Naive thymus-derived CD8-positive, alpha-beta T cell (primary cell): ENCODE measurements around the gene THEM5. TPM values are rescaled to one million over a fixed set of nuclear protein-coding genes. Genes with fewer than 3 reads are reported as not detected.
"Not testable (repeated sequence)": the region's sequence is repeated elsewhere in the genome, so short reads cannot be mapped to it uniquely, and the experiment has no call there.

Experiments
- ATAC-seq, 2 donors: fragments of 150-1000 bp; cut with Tn5 transposase in 1 of 2; sonication (Bioruptor Pico), chemical (Tn5 transposase) in 1 of 2; 1 replicate in 1 of 2; 2 replicates in 1 of 2; pipeline ENCODE4 v1.10.0; 2021; ENCODE audit warnings: mild to moderate bottlenecking in 2 of 2, moderate library complexity in 2 of 2
- POLR2A ChIA-PET: fragments of 350-600 bp; sonication (Branson Sonifier 250); formaldehyde crosslinking; loops from one replicate; lab custom pipeline; 2021; ENCODE audit warnings: antibody characterized with exemption; lab: Charles Lee
- DNase-seq, 10 donors: peaks; one replicate each; pipeline versions ENCODE4 v3.0.0 to v3.0.0-alpha.2; 2020 to 2022
- H3K27ac Mint-ChIP-seq, 10 donors: one replicate each; pipeline ENCODE4 v1.8.0; 2020 to 2022; ENCODE audit warnings: mild to moderate bottlenecking in 10 of 10, mixed read lengths in 10 of 10, moderate library complexity in 4 of 10, inconsistent platforms in 1 of 10
- H3K27me3 Mint-ChIP-seq, 5 donors: one replicate each; pipeline ENCODE4 v1.8.0; 2021 to 2022; ENCODE audit warnings: mixed read lengths in 5 of 5
- H3K36me3 Mint-ChIP-seq, 3 donors: one replicate each; pipeline ENCODE4 v1.8.0; 2020 to 2022; ENCODE audit warnings: mixed read lengths in 3 of 3, mild to moderate bottlenecking in 2 of 3, inconsistent platforms in 1 of 3
- H3K4me1 Mint-ChIP-seq, 4 donors: one replicate each; pipeline ENCODE4 v1.8.0; 2021 to 2022; ENCODE audit warnings: mixed read lengths in 4 of 4
- H3K4me3 Mint-ChIP-seq, 10 donors: one replicate each; pipeline ENCODE4 v1.8.0; 2020 to 2022; ENCODE audit warnings: mild to moderate bottlenecking in 10 of 10, mixed read lengths in 10 of 10, moderate library complexity in 6 of 10, inconsistent platforms in 1 of 10
- H3K9me3 Mint-ChIP-seq, 9 donors: one replicate each; pipeline ENCODE4 v1.8.0; 2020 to 2022; ENCODE audit warnings: mixed read lengths in 9 of 9, mild to moderate bottlenecking in 3 of 9, inconsistent platforms in 1 of 9, moderate library complexity in 1 of 9
- polyA plus RNA-seq, 3 donors: library from polyadenylated mRNA; unstranded; fragments of 300-500 nt; fragmentation: Illumina TruSeq; gene quantifications; one replicate each; pipeline ENCODE4 v1.2.3, GENCODE V29; 2021
- total RNA-seq, 8 experiments: library from RNA in 2 of 8; stranded (reverse) in 2 of 8; gene quantifications; one replicate each; pipeline ENCODE4 v1.2.3 and lab custom pipeline; 2021 to 2026

The THEM5 gene
- total and polyA plus RNA-seq, 5 experiments from 2014 or later, result not detected

DNA sequence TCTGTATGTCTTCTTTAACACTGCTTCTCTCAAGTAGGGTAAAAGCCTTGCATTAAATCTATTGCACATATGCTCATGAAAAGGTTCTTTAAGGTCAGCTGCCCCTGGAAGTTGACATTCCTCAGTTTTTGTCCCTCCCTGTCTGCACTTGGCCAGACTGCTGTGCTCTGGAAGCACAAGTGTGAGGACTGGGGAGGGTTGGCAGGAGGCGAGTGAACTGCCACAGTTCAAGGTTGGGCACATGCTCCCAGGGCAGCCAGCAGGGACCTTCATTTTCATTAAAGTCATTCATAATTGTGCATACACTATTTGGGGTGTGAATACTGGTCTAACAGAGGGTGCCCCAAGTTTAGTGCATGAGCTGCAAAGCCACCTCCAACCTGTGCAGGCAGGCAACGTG lies 10.9 kb upstream of the THEM5 start:
- POLR2A ChIA-PET, result interaction anchor here (0.6 to 1.9 kb wide), 2 partner anchors 34 to 40 kb away, joined by 4 to 5 read pairs; no protein-coding TSS in a partner anchor
- Mint-ChIP-seq H3K36me3 (no peaks in the 10 kb centered on the region), H3K4me1 (peaks cover 0 to 12% (median 6%) of the 10 kb centered on the region in 4 donors), H3K4me3 (no peak overlapping the region), H3K27ac (no peak overlapping the region), H3K27me3 (peaks cover 0 to 2% (median 1%) of the 10 kb centered on the region in 5 donors), H3K9me3 (no peaks in the 10 kb centered on the region)
- ATAC-seq (no peak), DNase-seq (no peak)

DNA sequence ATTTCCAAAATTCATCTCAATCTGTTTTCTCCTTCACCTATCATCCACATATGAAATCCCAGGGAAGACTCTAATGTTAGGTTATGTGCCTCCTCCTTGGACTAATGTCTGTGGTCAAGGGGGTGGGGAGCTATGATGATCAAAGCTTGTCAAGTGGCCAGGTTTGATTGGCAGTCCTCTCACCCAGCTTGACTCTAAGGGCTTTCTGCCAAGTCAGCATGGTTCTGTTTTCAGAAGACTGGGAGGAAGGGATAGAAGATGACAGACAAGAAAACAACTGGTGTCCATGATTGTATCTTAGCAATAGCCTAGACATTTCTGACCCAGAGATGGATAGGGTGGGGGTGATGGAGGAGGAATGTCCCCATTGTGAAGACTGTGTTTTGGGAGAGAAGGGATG lies 9.1 kb upstream of the THEM5 start:
- ATAC-seq, result no peak
- Mint-ChIP-seq H3K27me3 (peaks cover 0 to 4% (median 1%) of the 10 kb centered on the region in 5 donors), H3K9me3 (no peaks in the 10 kb centered on the region), H3K36me3 (no peaks in the 10 kb centered on the region), H3K4me1 (peaks cover 0 to 5% (median 1%) of the 10 kb centered on the region in 4 donors), H3K27ac (no peak overlapping the region), H3K4me3 (no peak overlapping the region)
- DNase-seq, result no peak
- POLR2A ChIA-PET, result no interaction called here

DNA sequence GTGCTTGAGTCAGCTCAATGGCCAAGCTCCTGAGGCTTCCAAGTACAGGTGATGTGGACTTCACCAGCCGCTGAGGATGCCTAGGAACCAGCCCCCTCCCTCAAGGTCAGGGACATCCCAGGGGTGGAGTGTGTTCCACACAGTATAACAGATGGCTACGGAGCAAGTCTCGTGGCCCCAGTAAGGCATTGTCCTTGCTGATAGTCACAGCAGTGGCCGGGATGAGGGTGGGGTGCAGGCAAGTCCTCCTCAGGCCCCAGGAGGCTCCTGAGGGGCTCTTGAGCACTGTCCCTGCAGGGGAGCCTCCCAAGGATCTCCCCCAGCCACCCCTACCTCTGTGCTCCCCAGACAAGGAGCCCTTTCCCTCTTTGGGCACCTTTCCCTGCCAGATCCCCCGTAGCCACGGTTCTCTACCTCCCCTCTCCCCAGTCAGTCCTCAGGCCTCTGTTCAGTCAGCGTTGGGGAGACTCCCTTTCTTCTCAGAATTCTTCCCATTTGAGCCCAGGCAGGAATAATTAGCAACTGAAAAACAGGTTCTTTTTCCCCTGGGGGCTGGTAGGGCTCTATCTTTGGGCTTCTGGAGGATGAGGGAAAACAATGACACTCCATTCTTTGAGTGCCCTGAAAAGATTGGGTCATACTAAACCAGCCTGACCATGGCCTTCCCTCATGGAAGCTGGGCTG lies 7.1 kb upstream of the THEM5 start:
- no peak overlapping the region for H3K4me3 Mint-ChIP-seq
- H3K27me3 Mint-ChIP-seq, result peaks cover 0 to 4% (median 1%) of the 10 kb centered on the region in 5 donors
- H3K4me1 Mint-ChIP-seq, result peaks cover 0 to 9% (median 0%) of the 10 kb centered on the region in 4 donors
- peak overlapping the region in 1 of 10 donors; percentile 69 for H3K27ac Mint-ChIP-seq
- POLR2A ChIA-PET, result interaction anchor here (0.5 kb wide), 1 partner anchor 1288 kb away, joined by 6 read pairs; no protein-coding TSS in a partner anchor
- DNase-seq (no peak), ATAC-seq (no peak)
- H3K36me3 Mint-ChIP-seq, result no peaks in the 10 kb centered on the region
- no peaks in the 10 kb centered on the region for H3K9me3 Mint-ChIP-seq

DNA sequence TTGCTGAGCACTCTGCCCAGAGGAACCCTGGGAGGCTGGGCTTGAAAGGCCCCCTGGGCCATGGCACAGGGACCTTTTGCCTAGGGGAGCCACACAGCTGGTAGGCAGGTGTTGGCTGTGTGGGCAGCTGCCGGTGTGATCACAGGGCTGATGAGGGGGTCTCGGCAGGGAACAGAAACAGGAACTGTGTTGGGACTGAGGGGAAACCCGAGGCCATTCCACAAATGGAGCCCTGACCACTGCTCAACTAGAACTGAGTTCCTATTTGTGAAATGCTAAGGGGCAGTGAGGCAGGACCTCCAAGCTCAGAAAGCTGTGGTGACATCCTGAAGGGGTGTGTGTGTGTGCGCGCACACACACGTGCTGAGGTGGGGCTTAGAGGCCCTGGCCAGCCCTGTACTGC lies 6.4 kb upstream of the THEM5 start:
- DNase-seq, result no peak
- POLR2A ChIA-PET, result no interaction called here
- H3K27me3 Mint-ChIP-seq, result peaks cover 0 to 4% (median 1%) of the 10 kb centered on the region in 5 donors
- H3K9me3 Mint-ChIP-seq, result no peaks in the 10 kb centered on the region
- no peak overlapping the region for H3K4me3 Mint-ChIP-seq
- H3K4me1 Mint-ChIP-seq, result peaks cover 0 to 6% (median 0%) of the 10 kb centered on the region in 4 donors
- H3K27ac Mint-ChIP-seq, result no peak overlapping the region
- no peaks in the 10 kb centered on the region for H3K36me3 Mint-ChIP-seq
- no peak for ATAC-seq

DNA sequence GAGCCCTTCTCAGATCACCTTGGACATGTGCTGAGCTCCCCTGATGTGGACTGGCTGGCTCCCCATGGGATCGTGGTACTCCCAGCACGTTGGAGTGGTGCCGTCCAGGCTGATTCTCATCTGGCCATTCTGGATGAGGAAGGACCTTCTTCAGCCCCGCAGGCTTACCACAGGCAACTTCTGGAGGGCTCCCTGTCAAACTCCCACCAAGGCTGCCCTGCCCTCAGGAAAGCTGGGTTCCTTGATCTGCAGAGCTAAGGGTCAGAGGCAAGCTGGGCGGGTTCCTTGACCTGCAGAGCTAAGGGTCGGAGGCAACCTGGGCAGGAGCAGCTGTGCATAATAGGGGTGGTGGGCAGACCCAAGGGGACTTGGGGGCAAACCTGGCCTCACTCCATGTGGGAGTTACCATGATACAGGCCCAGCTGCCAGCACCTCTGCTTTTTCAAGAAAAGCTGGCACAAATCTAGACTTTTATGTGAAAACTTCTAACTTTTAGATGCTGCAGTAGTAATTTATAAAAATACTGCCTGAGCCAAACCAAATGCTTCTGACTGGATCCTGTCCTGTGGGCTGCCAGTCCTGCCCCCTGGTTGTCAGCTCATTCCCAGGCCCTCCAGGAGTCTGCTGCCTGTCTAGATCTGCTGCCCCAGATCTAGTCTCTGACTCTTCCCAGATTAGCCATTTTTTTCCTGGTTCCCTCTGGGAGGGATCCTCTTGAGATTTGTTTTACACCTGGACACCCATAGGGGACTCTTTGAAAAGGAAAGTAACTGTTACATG lies 5.6 kb upstream of the THEM5 start:
- DNase-seq, result no peak
- ATAC-seq, result no peak
- H3K4me3 Mint-ChIP-seq, result no peak overlapping the region
- H3K36me3 Mint-ChIP-seq, result no peaks in the 10 kb centered on the region
- H3K4me1 Mint-ChIP-seq, result peaks cover 0 to 6% (median 0%) of the 10 kb centered on the region in 4 donors
- no peak overlapping the region for H3K27ac Mint-ChIP-seq
- H3K27me3 Mint-ChIP-seq, result peaks cover 0 to 4% (median 1%) of the 10 kb centered on the region in 5 donors
- POLR2A ChIA-PET, result no interaction called here
- H3K9me3 Mint-ChIP-seq, result no peaks in the 10 kb centered on the region

DNA sequence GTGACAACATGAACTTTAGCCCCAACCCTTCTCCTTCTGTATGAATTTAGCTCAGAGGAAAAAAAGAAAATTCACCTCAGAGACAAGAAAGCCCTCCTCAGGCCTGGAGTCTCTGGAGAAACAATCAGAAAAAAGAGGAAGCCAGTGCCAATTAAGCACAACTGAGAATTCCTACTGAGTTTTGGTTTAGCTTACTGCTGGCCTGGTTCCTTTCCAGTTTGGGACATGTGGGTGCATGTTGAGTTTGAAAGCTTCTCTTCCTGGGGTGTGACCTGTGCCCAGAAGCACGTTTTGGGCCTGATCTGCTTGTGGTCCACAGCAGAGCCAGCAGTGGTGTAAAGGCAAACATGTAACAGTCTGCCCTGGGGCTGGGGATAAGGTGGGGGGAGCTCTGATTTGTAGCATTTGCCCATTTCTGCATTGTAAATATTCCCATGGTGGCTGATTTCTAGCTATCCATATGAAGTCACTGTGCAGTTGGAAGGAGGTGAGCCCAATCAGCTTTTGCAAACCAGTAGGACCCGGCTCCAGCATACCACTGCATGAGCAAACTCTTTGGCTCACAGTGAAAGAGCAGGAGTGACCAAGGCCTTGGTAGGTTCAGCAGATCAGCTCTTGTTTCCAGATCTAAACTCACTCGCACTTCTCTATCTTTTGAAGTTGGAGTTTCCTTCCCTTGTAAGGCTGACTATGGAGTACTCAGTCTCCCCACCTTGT lies 4.7 kb upstream of the THEM5 start:
- ATAC-seq (no peak), DNase-seq (no peak)
- no peaks in the 10 kb centered on the region for H3K9me3 Mint-ChIP-seq
- peaks cover 0 to 4% (median 1%) of the 10 kb centered on the region in 5 donors for H3K27me3 Mint-ChIP-seq
- POLR2A ChIA-PET, result no interaction called here
- H3K36me3 Mint-ChIP-seq, result no peaks in the 10 kb centered on the region
- no peak overlapping the region for H3K4me3 Mint-ChIP-seq
- peak overlapping the region in 2 of 10 donors; percentile 38 to 58 for H3K27ac Mint-ChIP-seq
- H3K4me1 Mint-ChIP-seq, result peaks cover 0 to 6% (median 0%) of the 10 kb centered on the region in 4 donors

DNA sequence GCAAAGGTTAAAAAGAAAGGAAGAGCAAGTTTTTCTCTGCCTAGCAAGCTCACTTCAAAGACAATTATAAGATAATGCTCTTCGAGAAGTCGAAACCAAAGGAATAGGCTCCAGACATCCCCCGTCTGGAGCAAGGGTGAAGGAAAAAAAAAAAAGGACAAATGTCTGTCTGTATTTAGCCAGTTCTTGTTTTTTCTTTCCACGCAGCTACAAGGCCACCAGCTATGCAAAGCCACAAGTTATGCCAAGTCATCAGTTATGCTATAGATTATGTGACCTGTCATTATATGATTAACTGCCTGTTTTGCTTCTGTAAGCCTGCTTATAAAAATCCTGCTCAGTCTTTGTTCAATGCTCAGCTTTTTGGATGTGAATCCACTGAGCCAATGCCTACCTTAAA lies 2.4 kb upstream of the THEM5 start:
- Mint-ChIP-seq H3K4me3 (no peak overlapping the region), H3K9me3 (no peaks in the 10 kb centered on the region), H3K27me3 (peaks cover 0 to 4% (median 0%) of the 10 kb centered on the region in 5 donors), H3K4me1 (peaks cover 0 to 8% (median 0%) of the 10 kb centered on the region in 4 donors), H3K27ac (no peak overlapping the region), H3K36me3 (no peaks in the 10 kb centered on the region)
- POLR2A ChIA-PET, result no interaction called here
- no peak for DNase-seq
- ATAC-seq, result no peak

DNA sequence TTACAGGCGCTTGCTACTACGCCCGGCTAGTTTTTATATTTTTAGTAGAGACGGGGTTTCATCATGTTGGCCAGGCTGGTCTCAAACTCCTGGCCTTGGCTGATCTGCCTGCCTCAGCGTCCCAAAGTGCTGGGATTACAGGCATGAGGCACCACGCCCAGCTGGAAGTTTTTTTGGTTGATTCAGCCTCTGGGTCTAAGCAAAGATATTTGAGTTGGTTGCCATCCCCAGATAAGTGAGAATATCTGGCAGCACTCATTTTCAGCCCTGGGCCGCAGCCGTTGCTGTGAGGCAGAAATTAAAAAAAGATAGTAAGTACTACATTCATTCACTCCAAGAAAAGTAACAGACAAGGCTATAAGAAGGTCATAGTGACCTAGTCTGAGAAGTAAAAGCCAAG lies 2.0 kb upstream of the THEM5 start:
- ATAC-seq, H3K4me1 Mint-ChIP-seq, H3K27me3 Mint-ChIP-seq, DNase-seq, POLR2A ChIA-PET, H3K9me3 Mint-ChIP-seq, H3K27ac Mint-ChIP-seq, H3K36me3 Mint-ChIP-seq, H3K4me3 Mint-ChIP-seq: not testable (repeated sequence)

DNA sequence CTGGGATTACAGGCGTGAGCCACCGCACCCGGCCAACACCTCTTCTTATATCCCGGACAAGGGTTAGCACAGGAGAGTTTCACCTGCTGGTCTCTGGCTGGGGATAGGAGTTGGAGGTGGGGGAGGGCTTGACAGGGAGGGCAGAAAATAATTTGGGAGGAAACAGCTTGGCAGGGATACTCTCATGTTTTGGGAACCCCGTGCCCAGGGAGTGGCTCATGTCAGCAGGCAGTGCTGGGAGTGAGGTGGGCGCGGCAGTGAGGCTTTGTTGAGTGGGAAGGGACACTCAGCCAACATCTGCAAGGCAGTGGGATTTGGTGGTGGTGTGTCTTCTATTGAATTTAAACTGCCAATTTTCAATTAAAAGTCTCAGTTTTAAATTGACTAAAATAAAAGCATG lies 1.1 kb upstream of the THEM5 start:
- Mint-ChIP-seq H3K4me1 (peaks cover 0 to 8% (median 0%) of the 10 kb centered on the region in 4 donors), H3K36me3 (no peaks in the 10 kb centered on the region), H3K27me3 (peaks cover 0 to 4% (median 0%) of the 10 kb centered on the region in 5 donors), H3K9me3 (no peaks in the 10 kb centered on the region), H3K4me3 (no peak overlapping the region), H3K27ac (peak overlapping the region in 1 of 10 donors; percentile 18)
- ATAC-seq, result no peak
- no peak for DNase-seq
- POLR2A ChIA-PET, result no interaction called here

DNA sequence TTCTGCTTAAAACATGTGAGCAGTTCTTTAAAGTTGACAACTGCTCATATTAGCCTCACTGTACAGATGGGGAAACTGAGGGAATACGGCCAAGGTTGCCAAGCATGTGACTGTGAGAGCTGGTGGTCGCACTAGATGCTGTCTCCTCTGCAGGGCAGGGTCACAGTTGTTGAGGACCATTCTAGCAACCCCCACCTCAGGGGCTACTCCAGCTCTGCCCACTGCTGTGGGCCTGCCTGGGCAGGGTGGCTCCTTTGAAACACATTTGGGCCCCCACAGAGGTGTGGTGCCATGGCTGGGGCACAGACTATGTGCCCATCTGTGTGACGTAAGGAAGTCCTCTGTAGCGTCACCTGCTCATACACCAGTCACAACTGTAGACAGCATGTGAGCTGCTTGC lies 779 bp downstream of the THEM5 start:
- Mint-ChIP-seq H3K9me3 (no peaks in the 10 kb centered on the region), H3K27me3 (peaks cover 0 to 2% (median 0%) of the 10 kb centered on the region in 5 donors), H3K4me3 (no peak overlapping the region), H3K36me3 (no peaks in the 10 kb centered on the region), H3K27ac (peak overlapping the region in 1 of 10 donors; percentile 39), H3K4me1 (peaks cover 0 to 8% (median 2%) of the 10 kb centered on the region in 4 donors)
- ATAC-seq (no peak), DNase-seq (no peak)
- POLR2A ChIA-PET, result no interaction called here

DNA sequence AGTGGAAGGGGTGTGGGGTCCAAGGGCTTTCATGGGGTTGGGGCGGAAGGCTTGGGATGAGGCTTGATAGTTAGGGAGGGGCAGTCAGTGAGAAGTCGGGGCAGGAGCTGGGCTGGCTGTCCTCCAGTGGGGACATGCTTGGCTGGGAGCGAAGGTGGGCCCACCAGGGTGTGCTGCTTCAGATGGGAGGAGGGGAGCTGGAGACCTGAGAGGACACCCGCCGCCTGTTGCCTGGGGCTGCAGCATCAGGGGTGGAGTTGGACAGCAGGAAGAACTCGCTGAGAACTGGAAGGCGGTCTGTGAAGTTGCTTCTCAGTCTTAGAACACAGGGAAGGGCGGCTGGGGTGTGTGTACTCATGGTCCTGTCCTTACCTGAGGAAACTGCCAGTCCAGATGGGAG lies 1.6 kb downstream of the THEM5 start:
- Mint-ChIP-seq H3K4me1 (peaks cover 0 to 8% (median 2%) of the 10 kb centered on the region in 4 donors), H3K9me3 (no peaks in the 10 kb centered on the region), H3K27me3 (peaks cover 0 to 2% (median 0%) of the 10 kb centered on the region in 5 donors), H3K4me3 (no peak overlapping the region), H3K36me3 (no peaks in the 10 kb centered on the region), H3K27ac (no peak overlapping the region)
- DNase-seq (no peak), ATAC-seq (no peak)
- POLR2A ChIA-PET, result no interaction called here

DNA sequence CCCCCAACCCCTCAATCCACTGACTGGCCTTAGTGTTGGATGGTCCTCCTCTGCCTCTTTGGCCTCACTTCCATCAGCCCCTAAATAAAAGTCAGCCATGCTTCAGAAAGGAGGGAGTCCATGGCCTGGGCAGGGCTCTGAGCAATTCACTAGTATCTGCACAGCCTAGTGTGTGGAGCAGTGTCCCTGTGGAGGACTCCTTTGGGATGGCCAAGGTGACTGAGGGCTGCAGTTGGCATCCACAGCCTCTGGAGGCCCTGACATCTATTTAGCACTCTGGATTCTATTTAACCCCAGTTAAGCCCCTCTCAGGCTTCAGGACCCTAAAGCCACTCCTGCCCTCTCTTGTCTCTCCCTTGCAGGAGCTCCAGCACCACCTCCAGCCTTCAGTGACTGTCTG lies 3.6 kb downstream of the THEM5 start:
- peaks cover 0 to 9% (median 5%) of the 10 kb centered on the region in 4 donors for H3K4me1 Mint-ChIP-seq
- DNase-seq, result no peak
- H3K27ac Mint-ChIP-seq, result no peak overlapping the region
- POLR2A ChIA-PET, result no interaction called here
- H3K27me3 Mint-ChIP-seq, result peaks cover 0 to 2% (median 0%) of the 10 kb centered on the region in 5 donors
- H3K9me3 Mint-ChIP-seq, result no peaks in the 10 kb centered on the region
- no peak overlapping the region for H3K4me3 Mint-ChIP-seq
- no peaks in the 10 kb centered on the region for H3K36me3 Mint-ChIP-seq
- ATAC-seq, result no peak
